Smooth muscle cell (in vitro differentiated cells): ENCODE measurements around the gene DPP10. TPM values are rescaled to one million over a fixed set of nuclear protein-coding genes. Genes with fewer than 3 reads are reported as not detected.

Source experiments
- DNase-seq: peaks from one replicate; lab custom pipeline; 2025; ENCODE audit not compliant: unreplicated experiment; lab: John Stamatoyannopoulos, UW
- H2AFZ ChIP-seq: fragments of 200-600 bp; sonication (generic); 2 replicates; pipeline ENCODE4 v1.6.0; 2016; ENCODE audit warnings: antibody characterized with exemption, low read depth, mild to moderate bottlenecking
- H3F3A ChIP-seq: fragments of 200-600 bp; sonication (generic); 2 replicates; pipeline ENCODE4 v1.6.0; 2017; ENCODE audit warnings: antibody characterized with exemption, low read depth
- H3K27ac ChIP-seq: fragments of 200-600 bp; sonication (generic); 2 replicates; pipeline ENCODE4 v1.5.1; 2016; ENCODE audit warnings: low read depth, mild to moderate bottlenecking
- H3K27me3 ChIP-seq: fragments of 200-600 bp; sonication (generic); 2 replicates; pipeline ENCODE4 v1.6.1; 2016; ENCODE audit warnings: low read depth, mild to moderate bottlenecking
- H3K36me3 ChIP-seq: fragments of 200-600 bp; sonication (generic); 2 replicates; pipeline ENCODE4 v1.5.1; 2016; ENCODE audit warnings: low read depth
- H3K4me1 ChIP-seq: fragments of 200-600 bp; sonication (generic); 2 replicates; pipeline ENCODE4 v1.5.1; 2016; ENCODE audit warnings: low read depth
- H3K4me2 ChIP-seq: fragments of 200-600 bp; sonication (generic); 2 replicates; pipeline ENCODE4 v1.6.0; 2016; ENCODE audit warnings: mild to moderate bottlenecking
- H3K4me3 ChIP-seq: fragments of 200-600 bp; sonication (generic); 2 replicates; pipeline ENCODE4 v1.5.1; 2016; ENCODE audit warnings: mild to moderate bottlenecking
- H3K79me2 ChIP-seq: fragments of 200-600 bp; sonication (generic); 2 replicates; pipeline ENCODE4 v1.6.0; 2016; ENCODE audit warnings: low read depth, mild to moderate bottlenecking
- H3K9ac ChIP-seq: fragments of 200-600 bp; sonication (generic); 2 replicates; pipeline ENCODE4 v1.6.0; 2016; ENCODE audit warnings: low read depth
- H3K9me3 ChIP-seq: fragments of 200-600 bp; sonication (generic); replicated peaks from 2 replicates; pipeline ENCODE4 v1.5.1; 2016; ENCODE audit warnings: low read depth
- H4K20me1 ChIP-seq: fragments of 200-600 bp; sonication (generic); 2 replicates; pipeline ENCODE4 v1.6.0; 2016; ENCODE audit warnings: low read depth
- WGBS: methylation state at CpG from one replicate; pipeline ENCODE4 v1.1.7; 2016; ENCODE audit warnings: low lambda C conversion rate; 5-methylcytosine and 5-hydroxymethylcytosine counted together
- polyA plus RNA-seq: library from polyadenylated mRNA; unstranded; fragments of >200 nt; fragmentation: Nextera tagmentation; extraction: Ambion mirVana; gene quantifications from 2 replicates; pipeline ENCODE4 v1.2.1, GENCODE V29; 2016
- total RNA-seq: library from RNA; depleted of rRNA; stranded (reverse); fragments of >200 nt; gene quantifications from 2 replicates; pipeline ENCODE4 v1.2.3, GENCODE V29; 2014
- TF ChIP-seq, protein P1 (sequence below): fragments of 200-600 bp; sonication (generic); IDR thresholded peaks from 2 replicates; pipeline ENCODE4 v1.5.1; 2017; ENCODE audit warnings: borderline replicate concordance, mild to moderate bottlenecking, antibody characterized with exemption; ENCODE audit not compliant: insufficient read depth, poor library complexity, severe bottlenecking

DPP10 gene
- total and polyA plus RNA-seq, 2 experiments from 2014 or later, result 3.6 TPM; not detected in 1

DNA sequence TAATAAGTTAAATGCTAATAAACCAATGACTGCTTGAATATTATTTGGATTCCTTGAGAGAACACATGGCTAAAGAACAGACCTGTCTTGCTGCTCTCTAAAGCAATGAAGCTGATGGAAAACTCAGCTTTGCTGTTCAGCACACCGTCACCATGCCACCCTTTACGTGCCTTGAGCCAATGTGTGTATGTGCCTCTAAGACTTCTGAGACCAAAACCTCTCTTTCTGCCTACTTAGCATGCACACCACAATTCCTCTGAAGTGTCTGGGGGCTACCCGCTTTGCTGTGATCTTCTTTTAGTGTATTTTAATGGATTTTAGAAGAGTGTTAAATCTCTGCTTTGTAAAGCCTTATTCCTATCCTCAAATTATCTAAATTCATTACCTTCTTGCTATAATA, 345.0 kb downstream of the DPP10 start:
- 86% methylated on average over 3 of the region's 3 CpGs for WGBS
- no peaks in the 10 kb centered on the region for H3K9me3 ChIP-seq
- no peaks in the 10 kb centered on the region for H3K79me2 ChIP-seq
- H4K20me1 ChIP-seq, result no peaks in the 10 kb centered on the region
- no peak overlapping the region for H3K9ac ChIP-seq
- H3K27me3 ChIP-seq, result peaks cover 7% of the 10 kb centered on the region
- H3K4me1 ChIP-seq, result no peaks in the 10 kb centered on the region
- TF ChIP-seq, protein P1, sequence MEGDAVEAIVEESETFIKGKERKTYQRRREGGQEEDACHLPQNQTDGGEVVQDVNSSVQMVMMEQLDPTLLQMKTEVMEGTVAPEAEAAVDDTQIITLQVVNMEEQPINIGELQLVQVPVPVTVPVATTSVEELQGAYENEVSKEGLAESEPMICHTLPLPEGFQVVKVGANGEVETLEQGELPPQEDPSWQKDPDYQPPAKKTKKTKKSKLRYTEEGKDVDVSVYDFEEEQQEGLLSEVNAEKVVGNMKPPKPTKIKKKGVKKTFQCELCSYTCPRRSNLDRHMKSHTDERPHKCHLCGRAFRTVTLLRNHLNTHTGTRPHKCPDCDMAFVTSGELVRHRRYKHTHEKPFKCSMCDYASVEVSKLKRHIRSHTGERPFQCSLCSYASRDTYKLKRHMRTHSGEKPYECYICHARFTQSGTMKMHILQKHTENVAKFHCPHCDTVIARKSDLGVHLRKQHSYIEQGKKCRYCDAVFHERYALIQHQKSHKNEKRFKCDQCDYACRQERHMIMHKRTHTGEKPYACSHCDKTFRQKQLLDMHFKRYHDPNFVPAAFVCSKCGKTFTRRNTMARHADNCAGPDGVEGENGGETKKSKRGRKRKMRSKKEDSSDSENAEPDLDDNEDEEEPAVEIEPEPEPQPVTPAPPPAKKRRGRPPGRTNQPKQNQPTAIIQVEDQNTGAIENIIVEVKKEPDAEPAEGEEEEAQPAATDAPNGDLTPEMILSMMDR, result no peak
- H3K4me3 ChIP-seq, result no peak overlapping the region
- no peak for DNase-seq
- H3K36me3 ChIP-seq, result no peaks in the 10 kb centered on the region
- no peak overlapping the region for H3K4me2 ChIP-seq
- no peak overlapping the region for H3K27ac ChIP-seq
- H3F3A ChIP-seq, result no peaks in the 10 kb centered on the region
- H2AFZ ChIP-seq, result no peak overlapping the region

DNA sequence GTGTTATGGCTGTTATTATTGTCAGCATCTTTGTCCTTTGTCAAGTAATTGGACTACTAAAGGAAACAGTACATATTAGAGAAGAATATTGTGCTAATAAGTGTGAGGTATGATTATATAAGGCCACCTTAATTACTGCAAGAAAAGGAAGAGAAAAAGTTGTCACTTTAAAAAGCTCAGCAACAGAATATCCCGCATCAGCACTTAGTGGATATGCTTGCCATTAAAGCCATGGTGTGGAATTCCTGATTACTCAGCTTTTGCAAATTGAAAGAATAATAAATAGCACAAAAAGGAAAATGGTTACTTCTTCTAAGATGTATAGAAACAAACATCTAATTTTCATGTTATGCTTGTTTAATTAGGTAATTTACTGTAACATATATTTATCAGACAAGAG, 347.5 kb downstream of the DPP10 start:
- Histone ChIP-seq H3K27ac (no peak overlapping the region), H3K4me2 (no peak overlapping the region), H3K79me2 (no peaks in the 10 kb centered on the region), H3K9ac (no peak overlapping the region), H3K9me3 (no peaks in the 10 kb centered on the region), H3K4me1 (no peaks in the 10 kb centered on the region), H3K4me3 (no peak overlapping the region), H3F3A (no peaks in the 10 kb centered on the region), H2AFZ (no peak overlapping the region), H3K36me3 (no peaks in the 10 kb centered on the region), H3K27me3 (peaks cover 7% of the 10 kb centered on the region), H4K20me1 (no peaks in the 10 kb centered on the region)
- 78% methylated on average over 1 of the region's 1 CpG for WGBS
- TF ChIP-seq, protein P1, result no peak
- no peak for DNase-seq

DNA sequence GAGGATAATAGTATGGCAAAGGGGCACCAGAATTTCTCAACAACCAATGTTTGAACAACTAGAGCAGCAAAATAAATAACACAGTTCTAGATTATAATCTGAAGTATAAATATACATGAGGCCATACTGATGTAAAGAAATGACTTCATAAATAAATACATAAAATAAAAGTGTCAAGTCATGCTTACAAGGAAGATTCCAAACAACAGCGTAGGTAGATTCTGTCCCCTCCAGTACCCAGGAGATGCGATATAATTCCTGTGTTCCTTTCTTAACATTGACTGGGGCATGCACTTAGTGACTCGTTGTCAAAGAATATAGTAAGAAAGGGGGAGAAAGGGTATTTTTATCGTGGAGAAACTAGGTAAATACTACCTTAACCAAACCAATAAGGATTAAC, 355.1 kb downstream of the DPP10 start:
- WGBS, result 87% methylated on average over 4 of the region's 4 CpGs

DNA sequence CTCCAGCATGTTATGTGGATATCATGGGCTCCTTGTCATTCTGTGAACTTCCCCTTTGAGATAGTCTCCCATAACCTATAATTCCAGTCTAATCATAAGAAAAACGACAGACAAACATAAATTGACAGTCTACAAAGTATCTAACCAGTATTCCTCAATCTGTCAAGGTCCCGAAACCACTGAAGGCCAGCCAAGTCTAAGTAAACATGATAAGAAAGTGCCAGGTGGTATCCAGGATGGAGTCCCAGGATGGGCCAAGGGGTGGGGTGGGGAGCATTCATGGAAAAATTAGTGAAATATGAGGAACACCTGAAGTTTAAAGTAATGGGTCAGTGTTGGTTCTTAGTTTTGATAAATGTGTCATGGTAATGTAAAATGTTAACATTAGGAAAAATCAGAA, 355.5 kb downstream of the DPP10 start:
- Histone ChIP-seq H3K27ac (no peak overlapping the region), H3K4me2 (no peak overlapping the region), H3K4me1 (no peaks in the 10 kb centered on the region), H3K36me3 (no peaks in the 10 kb centered on the region), H3K79me2 (no peaks in the 10 kb centered on the region), H3K9me3 (no peaks in the 10 kb centered on the region), H3K9ac (no peak overlapping the region), H3F3A (no peaks in the 10 kb centered on the region), H3K27me3 (no peaks in the 10 kb centered on the region), H4K20me1 (no peaks in the 10 kb centered on the region), H3K4me3 (no peak overlapping the region), H2AFZ (no peak overlapping the region)
- DNase-seq, result no peak
- WGBS, result 86% methylated on average over 2 of the region's 2 CpGs
- TF ChIP-seq, protein P1, result no peak

More for the DNA sequence above, 355.1 kb downstream of the DPP10 start:
- no peak for DNase-seq
- Histone ChIP-seq H3K27me3 (no peaks in the 10 kb centered on the region), H3K79me2 (no peaks in the 10 kb centered on the region), H3K4me1 (no peaks in the 10 kb centered on the region), H3K4me3 (no peak overlapping the region), H3K36me3 (no peaks in the 10 kb centered on the region), H3K4me2 (no peak overlapping the region), H3K27ac (no peak overlapping the region), H3K9me3 (no peaks in the 10 kb centered on the region), H2AFZ (no peak overlapping the region), H3F3A (no peaks in the 10 kb centered on the region), H3K9ac (no peak overlapping the region), H4K20me1 (no peaks in the 10 kb centered on the region)
- TF ChIP-seq, protein P1, result no peak
